Measurements from ENCODE around the gene POU4F1.

POU4F1 gene

GRCh38 chr13:78589206-78589605 lies 14.1 kb downstream of the POU4F1 start:
- no peak for DNase-seq

GRCh38 chr13:78587395-78587794 lies 16.0 kb downstream of the POU4F1 start:
- DNase-seq = no peak

GRCh38 chr13:78586706-78587105 lies 16.6 kb downstream of the POU4F1 start:
- no peak for DNase-seq

- no peak for DNase-seq
Measured at GRCh38 chr13:78576261-78576660, 27.1 kb downstream of the POU4F1 start.

DNA sequence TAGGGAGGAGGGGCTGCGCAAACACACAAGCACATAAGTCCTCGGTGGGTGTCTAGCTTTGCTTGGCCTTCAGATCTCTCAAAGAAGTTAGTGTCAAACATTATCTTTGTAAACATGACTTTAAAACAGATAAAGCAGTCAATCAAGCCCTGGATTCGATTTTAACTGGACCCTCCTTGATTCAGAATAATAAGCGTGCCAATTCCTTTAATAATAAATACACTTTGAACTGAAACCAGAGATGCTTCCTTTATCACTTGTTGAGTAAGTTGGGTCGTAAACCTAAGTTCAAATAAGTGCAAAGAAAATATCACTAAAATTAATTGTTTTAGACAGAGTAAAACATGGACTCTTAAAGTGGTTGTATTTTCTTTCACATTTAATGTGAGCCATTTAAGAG lies 30.9 kb downstream of the POU4F1 start:
- DNase-seq = no peak

- no peak for DNase-seq
Measured at GRCh38 chr13:78569029-78569428, 34.3 kb downstream of the POU4F1 start.

DNA sequence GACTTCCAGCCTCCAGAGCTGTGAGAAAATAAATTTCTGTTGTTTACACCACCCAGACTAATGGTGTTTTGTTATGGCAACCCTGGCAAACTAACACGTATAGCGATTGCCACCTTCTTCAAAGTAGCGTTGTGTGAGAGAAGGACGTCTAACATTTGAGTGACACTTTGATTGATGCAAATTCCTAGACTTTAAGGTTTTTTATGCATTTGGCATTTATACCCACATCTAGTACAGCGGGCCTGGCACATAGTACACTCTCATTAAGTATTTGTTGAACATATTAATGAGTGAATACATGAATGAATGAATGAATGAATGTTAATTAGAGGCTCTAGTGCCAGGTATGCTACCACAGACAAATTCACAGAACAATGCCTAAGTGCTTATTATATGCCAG lies 36.7 kb downstream of the POU4F1 start:
- DNase-seq = no peak

DNA sequence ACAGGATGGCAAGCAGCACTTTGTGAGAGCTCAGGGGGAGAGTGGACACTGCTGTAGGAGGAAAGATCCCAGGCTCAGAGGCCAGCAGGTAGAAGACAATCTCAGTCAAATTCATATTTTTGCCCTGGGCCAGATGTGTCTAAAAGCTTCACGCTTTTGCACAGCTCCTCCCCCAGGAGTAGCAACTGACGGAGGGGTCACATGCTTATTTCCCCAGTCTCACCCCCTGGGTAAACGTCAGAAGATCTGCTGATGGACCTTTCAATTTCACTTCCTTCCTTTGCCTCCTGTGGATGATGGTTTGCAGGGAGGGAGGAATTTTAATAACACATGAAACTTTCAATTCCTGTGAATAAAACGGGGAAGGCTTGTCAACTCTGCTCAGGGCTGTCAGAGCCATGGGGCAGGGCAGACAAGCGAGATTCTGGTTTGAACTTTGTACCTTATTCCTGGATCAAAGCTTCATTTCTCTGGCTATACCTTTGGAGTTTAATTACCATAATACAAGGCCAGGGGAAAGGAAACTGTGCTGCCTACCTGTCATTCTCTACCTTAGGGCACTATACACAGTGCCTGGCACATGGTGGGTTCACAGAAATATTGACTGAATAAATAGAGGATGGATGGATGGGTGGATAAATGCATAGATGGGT lies 41.0 kb downstream of the POU4F1 start:
- DNase-seq = no peak

Data from kidney glomerular epithelial cell (primary cell).